Cardiac fibroblast (primary cell): ENCODE data around the gene FABP3.

Experiments
- DNase-seq, 2 donors: peaks; one replicate each; pipeline versions ENCODE4 v3.0.0 to v3.0.0-alpha.2; 2010; ENCODE audit warnings: low read depth in 2 of 2
- H3K4me3 ChIP-seq, 2 donors: replicated peaks in 1 of 2; 1 replicate in 1 of 2; 2 replicates in 1 of 2; pipeline ENCODE4 v1.5.1; 2011; ENCODE audit warnings: low read depth in 2 of 2, low read length in 2 of 2, mild to moderate bottlenecking in 2 of 2, moderate library complexity in 1 of 2
- CTCF ChIP-seq: IDR thresholded peaks from one replicate; pipeline ENCODE4 v1.5.1; 2011; ENCODE audit warnings: low read depth, mild to moderate bottlenecking, low read length, inconsistent platforms

Gene FABP3

GRCh38 chr1:31409946-31410858 is 37.3 kb upstream of the FABP3 start:
- no peak for TF ChIP-seq CTCF
- no peak overlapping the region for H3K4me3 ChIP-seq
- no peak for DNase-seq

- no peak overlapping the region for H3K4me3 ChIP-seq
- no peak for DNase-seq
- TF ChIP-seq CTCF: no peak
These were observed 36.0 kb upstream of the FABP3 start for GRCh38 chr1:31408788-31409318.

- TF ChIP-seq CTCF: no peak
- H3K4me3 ChIP-seq: no peak overlapping the region
- no peak for DNase-seq
These were observed 34.3 kb upstream of the FABP3 start for GRCh38 chr1:31407029-31407626.

GRCh38 chr1:31405578-31406245 is 32.8 kb upstream of the FABP3 start:
- H3K4me3 ChIP-seq: no peak overlapping the region
- no peak for TF ChIP-seq CTCF
- no peak for DNase-seq

- H3K4me3 ChIP-seq: no peak overlapping the region
- no peak for DNase-seq
- peak; percentile 7 for TF ChIP-seq CTCF
These were observed 28.4 kb upstream of the FABP3 start for GRCh38 chr1:31401241-31401640.

- peak; percentile 27 to 64 for DNase-seq
- no peak for TF ChIP-seq CTCF
- H3K4me3 ChIP-seq: no peak overlapping the region
These were observed 27.5 kb upstream of the FABP3 start for GRCh38 chr1:31400393-31400792.
